HG02759 (cell line): ENCODE data around the gene TMEM63B.
A peak's percentile ranks its signal among the peaks of the same experiment; 100 is the strongest.

Experiments
- ATAC-seq: cut with Tn5 transposase; IDR thresholded peaks from one replicate; pipeline ENCODE4 v1.9.1; 2021; ENCODE audit warnings: mild to moderate bottlenecking, moderate library complexity; ENCODE audit not compliant: unreplicated experiment

TMEM63B gene

DNA sequence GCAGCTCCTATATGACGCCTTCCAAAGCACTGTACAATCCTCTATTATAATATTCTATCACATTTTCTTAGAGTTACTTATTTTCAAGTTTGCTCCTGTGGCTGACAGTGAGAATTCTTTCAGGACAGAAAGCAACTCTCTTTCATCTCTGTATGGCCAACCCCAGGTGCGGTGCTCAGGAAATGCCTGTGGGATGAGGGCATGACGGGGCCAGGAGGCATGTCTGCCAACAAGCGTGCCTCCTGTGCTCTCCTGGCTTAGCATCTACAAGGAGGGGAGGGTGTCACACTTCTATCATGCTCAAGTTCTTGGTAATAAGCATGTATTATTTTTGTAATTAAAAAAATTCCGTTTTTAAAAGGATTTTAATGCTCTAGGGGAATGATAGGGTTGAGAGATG is 11.5 kb upstream of the TMEM63B start:
- ATAC-seq: no peak

GRCh38 chr6:44116641-44117382 is 10.5 kb upstream of the TMEM63B start:
- ATAC-seq: no peak

DNA sequence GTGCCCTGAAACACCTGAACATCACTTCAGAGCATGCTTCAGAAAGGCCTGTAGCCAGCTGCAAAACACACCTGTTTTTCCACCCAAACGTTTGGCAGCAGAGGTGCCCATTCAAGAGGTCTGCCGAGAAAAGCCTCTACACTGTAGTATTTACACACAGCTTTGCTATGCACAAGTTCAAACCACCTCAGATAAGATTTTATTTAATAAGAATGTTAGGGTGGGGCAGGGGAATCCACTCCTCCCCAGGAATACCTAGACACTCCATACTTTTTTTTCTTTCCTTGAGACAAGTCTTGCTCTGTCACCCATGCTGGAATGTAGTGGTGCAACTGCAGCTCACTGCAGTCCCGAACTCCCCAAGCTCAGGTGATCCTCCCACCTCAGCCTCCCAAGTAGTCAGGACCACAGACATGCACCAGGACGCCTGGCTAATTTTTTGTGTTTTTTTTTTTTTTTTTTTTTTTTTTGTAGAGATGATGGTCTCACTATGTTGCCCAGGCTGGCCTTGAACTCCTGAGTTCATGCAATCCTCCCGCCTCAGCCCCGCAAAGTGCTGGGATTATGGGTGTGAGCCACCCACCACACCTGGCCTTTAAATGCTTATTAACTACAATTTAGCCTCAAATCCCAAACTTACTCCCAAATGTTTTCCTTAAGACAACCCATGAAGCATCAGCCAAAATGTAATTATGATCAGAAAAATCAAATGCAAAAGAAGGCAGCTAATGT is 9.8 kb upstream of the TMEM63B start:
- ATAC-seq: no peak

DNA sequence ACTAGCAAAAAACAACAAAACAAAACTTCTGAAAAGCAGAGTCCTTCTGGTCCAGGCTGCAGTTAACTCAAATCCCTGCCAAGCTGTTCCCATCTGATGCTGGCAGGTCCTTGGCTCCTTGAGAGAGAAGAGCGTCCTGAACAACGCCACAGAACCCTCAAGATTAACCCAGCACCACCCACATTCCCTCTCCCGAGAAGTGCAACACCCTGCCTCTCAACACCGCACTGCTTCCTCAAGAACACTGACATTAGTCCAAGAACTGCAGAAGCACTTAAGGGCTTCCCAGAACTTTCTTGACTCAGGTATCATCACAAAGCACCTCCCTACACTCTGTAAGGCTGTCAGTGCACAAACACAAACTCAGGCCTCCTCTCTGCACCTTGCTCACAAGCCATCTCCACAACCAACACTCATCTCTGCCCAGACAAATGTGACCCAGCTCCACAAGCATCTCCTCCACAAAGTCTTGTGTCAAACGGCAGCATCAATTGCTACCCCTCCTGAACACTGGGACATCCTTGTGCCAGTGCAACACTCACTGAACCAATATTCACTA is 7.6 kb upstream of the TMEM63B start:
- ATAC-seq: no peak

DNA sequence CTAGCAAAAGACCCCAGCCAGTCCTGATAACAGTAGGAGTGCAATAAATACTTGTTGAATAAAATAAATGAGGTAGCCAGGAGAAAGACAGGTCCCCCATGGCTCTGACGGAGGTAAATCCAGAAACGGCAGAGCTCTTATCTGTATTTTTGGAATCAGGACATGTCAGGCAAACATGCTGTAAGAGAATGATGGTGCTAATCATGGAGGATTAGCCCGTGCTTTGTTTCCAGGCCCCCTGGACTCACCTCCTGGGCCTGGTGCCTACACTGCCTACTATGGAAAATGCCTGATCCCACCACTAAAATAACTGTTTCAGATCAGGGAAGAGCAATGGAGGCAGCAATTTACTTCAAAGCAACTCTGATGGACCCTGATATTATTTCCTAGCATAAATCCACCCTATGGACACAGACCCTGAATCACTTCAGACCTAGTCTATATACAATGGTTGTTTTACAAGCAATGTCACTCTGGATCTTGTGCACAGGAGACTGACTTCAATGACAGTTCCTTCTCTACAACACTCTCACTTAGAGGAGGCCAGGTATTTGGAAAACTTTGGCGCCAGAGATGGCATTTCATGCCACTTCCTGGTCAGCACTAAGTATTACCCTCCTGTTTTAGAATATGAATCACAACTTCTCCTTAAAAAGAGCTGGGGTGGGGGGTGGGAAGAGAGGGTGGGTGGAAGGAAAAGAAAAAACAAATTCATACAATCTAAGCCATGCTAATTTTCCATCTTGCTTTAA is 6.5 kb upstream of the TMEM63B start:
- ATAC-seq: no peak

DNA sequence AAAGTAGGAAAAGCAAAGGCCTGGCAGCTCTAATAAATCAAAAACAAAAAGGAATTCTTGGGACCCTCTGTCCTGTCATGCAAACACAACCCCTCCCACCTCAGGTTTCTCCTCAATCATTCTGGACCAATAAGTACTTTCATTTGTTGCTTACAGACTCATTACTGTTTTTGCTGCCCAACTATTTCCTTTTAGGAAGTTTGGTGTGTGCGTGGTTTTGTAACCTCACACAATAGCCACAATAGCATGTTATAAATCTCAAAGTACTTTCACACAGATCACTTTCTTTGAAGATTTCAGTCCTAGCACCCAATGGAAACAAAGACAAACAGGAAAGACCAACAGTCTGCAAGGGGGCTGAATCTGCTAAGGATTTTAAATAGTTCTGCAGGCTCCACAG is 4.6 kb upstream of the TMEM63B start:
- no peak for ATAC-seq

GRCh38 chr6:44123544-44123943 is 3.8 kb upstream of the TMEM63B start:
- no peak for ATAC-seq

DNA sequence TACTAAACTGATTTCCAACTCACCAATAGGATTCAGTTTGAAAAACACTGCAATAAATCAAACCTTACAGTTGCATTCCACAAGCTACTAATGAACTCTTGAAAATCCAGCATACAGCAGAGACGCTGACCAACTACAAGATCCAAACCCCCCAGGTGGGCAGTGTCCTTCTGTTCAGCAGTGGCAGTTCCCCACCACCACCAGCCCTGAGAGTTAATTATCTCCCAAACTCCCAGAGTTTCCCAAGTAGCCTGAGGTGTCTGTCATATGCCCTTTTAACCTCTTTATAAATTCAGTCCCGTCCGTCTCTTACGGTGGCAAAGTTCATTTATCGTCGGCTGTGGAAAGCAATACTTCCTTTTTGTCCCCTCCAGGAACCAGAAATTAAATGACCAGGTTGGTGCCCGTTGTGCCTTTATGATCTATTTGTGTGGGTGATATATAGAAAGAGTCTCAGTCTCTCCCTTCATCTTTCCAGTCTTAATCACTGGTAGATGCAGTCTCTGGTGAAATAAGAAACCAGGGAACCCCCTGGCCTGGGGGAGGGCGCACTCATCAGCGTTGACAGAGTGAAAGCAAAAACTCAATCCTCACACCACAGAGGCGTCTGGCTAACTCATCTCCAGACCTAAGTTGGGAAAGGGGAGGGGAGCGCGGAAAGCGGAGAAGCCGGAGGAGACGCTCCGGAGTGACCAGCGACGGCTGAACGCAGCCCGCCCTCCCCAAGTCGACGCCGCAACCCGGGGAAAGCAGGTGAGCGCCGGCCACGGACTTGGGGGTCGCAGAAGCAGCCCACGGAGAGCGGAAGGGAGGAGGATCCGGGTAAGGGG is 819 bp upstream of the TMEM63B start:
- ATAC-seq: peak; percentile 58

DNA sequence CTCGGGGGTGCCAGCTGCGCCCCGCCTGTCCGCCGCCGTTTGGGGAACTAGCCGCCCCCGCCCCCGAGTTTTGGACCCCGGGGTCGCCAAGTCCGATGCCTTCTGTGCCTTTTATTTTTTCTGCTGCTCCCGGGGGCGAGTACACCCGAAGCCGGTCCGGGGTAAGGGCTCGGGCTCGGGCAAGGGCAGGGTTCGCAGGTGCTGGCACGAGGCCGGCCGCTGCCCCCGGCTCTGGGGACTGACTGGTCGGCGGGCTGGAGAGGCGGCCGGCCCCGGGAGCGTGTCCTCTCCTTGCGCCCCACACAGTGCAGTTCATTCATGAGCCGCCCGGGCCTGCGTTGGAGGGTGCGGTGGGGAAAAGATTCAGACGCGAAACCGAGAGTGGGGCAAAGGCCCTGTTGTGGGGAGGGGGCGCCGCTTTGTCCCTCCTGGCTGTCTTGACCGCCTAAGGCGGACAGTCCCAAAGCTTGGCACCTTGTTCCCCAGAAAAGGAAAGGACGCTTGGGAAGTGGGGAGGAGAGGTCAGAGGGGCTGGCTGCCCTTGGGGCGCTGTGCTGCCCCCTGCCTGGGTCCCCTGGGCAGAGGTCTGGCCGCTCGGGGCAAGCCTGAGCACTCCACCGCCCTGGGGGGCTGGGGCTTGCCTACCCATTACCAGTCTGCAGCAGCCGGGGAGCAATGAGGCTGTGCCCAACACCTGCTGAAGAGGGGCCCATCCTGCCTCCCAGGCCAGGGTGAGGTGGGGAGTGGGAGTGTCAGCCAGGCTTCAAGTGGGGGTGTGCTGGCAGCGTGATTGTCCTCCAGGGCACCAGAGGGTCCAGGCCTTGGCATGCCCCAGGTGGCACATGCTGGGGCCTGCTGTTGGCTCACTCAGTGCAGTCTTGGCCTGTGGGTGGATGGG is 915 bp downstream of the TMEM63B start:
- ATAC-seq: no peak

GRCh38 chr6:44129841-44130322 is 2.5 kb downstream of the TMEM63B start:
- ATAC-seq: no peak

DNA sequence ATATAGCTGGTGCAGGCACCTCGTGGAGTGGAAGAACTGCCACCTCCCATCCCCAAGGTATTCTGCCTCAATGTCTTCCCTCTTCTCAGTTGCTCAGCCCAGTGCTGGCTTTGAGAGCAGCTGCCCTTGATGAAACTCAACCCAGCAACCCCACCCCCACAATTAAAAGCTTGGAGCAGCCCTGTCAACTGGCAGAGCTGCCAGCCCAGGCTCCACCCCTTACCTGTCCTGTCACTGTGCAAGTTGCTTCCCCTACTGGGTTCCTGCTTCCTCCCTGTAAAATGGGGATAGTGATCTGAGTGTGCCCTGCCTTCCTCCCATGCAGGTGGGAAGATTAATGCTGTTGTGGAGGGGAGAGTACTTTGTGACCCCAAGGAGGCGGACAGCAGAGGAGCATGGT is 4.5 kb downstream of the TMEM63B start:
- ATAC-seq: no peak

- no peak for ATAC-seq
These were observed 5.1 kb downstream of the TMEM63B start for GRCh38 chr6:44132476-44132875.

DNA sequence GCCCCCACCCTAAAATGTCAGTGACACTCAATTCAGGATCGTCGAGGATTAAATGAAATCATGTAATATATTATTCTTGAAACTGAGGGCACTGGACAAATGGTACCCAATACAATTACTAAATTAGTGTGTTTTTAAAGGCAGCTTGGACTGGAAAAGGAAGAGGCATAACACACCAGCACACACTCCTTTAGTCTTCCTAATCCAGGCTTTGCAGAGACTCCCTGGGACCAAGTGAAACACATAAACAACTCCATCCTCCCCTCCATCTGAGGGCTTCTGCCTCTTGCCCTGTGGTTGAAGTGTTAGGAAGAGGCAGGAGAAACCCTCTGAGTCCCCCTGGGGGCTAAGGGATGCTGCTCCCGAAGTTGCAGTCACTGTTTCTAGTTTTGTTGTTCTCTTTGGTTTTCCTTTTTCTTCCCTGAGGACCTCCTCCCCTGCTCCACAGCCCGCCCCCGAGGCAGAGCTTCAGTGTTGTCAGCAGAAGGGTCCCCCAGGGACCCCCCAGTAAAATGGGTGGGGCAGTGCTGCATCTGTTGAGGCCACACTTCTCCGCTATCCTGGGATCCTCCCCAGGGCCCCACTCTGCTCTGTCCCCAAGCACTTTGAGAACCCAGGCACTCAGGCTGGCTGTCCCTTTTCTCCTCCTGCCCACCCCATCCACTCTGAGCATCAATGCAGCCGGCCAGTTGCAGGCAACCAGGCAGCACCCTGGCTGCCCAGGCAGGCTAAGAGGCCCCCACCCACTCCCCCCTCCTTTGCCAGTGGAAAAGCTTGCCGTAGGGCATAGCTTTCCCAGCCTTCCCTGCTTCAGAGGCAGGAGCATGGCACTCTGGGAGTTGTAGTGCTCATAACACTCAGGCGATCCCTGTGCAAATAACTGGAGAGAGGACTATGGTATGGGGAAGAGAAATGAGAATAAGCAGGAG is 5.9 kb downstream of the TMEM63B start:
- ATAC-seq: no peak

GRCh38 chr6:44133981-44134711 is 6.8 kb downstream of the TMEM63B start:
- no peak for ATAC-seq

DNA sequence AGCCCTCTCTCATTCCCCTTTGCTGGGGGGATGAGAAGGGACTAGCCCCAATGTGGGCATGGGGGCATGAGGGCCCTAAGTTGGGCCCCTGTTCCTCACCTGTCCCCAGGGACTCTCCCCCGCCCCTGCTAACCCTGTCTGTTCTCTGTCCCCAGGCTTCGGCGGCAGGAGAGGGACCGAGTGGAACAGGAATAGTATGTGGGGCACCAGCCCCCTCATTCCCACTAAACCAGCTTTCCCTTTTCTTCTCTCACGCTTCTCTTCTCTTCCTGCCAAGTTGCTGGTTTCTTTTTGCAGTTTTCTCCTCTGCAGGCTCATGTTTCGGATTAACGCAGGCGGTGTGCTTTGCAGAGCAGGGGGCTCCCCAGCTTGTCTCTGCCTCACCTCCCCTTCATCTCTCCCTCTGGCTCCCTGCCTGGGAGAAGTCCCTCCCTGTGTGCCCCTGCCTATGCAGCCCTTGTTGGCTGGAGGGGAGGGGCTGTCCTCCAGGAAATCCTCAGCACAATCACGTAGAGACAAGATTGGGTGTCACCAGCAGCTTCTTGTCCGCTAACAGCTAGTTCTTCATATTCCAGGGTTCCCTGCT is 7.9 kb downstream of the TMEM63B start:
- no peak for ATAC-seq

GRCh38 chr6:44135875-44136274 is 8.5 kb downstream of the TMEM63B start:
- no peak for ATAC-seq

GRCh38 chr6:44138717-44139350 is 11.5 kb downstream of the TMEM63B start:
- no peak for ATAC-seq
